ENCODE measurements around the gene LZTS2.

DNA sequence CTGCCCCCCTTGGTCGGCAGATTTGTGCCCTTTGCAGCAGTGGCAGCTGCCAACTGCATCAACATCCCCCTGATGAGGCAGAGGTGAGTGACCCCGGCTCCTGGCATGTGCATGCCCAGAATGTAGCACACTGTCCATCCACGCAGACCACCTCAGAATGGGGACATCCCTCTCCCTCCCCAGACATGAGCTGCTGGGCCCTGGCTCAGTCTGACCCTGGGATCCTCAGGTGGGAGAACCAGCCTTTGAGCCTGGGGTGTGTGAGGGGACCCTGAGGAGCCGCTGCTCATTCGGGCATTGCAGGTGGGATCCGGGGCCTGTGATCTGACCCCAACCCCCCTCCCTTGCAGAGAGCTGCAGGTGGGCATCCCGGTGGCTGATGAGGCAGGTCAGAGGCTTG, 37.1 kb downstream of the LZTS2 start:
- TF ChIP-seq RNF2 (IDR thresholded peaks at IDR 0.05; ENCODE audit: borderline replicate concordance, low read depth) (no peak), EP300 (IDR thresholded peaks at IDR 0.05) (no peak), CTCF (IDR thresholded peaks at IDR 0.05) (no peak), POLR2A (IDR thresholded peaks at IDR 0.05; ENCODE audit: low read length) (no peak), CBX8 (IDR thresholded peaks at IDR 0.05) (no peak), CEBPB (IDR thresholded peaks at IDR 0.05) (no peak), HMGXB4 (CRISPR knock-in tag; IDR thresholded peaks at IDR 0.05; ENCODE audit: borderline replicate concordance) (no peak)
- TF ChIP-seq, protein P1, sequence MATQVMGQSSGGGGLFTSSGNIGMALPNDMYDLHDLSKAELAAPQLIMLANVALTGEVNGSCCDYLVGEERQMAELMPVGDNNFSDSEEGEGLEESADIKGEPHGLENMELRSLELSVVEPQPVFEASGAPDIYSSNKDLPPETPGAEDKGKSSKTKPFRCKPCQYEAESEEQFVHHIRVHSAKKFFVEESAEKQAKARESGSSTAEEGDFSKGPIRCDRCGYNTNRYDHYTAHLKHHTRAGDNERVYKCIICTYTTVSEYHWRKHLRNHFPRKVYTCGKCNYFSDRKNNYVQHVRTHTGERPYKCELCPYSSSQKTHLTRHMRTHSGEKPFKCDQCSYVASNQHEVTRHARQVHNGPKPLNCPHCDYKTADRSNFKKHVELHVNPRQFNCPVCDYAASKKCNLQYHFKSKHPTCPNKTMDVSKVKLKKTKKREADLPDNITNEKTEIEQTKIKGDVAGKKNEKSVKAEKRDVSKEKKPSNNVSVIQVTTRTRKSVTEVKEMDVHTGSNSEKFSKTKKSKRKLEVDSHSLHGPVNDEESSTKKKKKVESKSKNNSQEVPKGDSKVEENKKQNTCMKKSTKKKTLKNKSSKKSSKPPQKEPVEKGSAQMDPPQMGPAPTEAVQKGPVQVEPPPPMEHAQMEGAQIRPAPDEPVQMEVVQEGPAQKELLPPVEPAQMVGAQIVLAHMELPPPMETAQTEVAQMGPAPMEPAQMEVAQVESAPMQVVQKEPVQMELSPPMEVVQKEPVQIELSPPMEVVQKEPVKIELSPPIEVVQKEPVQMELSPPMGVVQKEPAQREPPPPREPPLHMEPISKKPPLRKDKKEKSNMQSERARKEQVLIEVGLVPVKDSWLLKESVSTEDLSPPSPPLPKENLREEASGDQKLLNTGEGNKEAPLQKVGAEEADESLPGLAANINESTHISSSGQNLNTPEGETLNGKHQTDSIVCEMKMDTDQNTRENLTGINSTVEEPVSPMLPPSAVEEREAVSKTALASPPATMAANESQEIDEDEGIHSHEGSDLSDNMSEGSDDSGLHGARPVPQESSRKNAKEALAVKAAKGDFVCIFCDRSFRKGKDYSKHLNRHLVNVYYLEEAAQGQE (IDR thresholded peaks at IDR 0.05): no peak

Data from A549 (cell line).